Measurements from ENCODE around the gene EREG. TPM values are rescaled to one million over a fixed set of nuclear protein-coding genes. Genes with fewer than 3 reads are reported as not detected.

Gene EREG
- polyA plus RNA-seq, 1 of the 3 experiments (the other 2 are of a cell fraction), result not detected

GRCh38 chr4:74376888-74377483, 12.0 kb downstream of the EREG start:
- ChIA-PET POLR2A (no interaction called here), CTCF (interaction anchor here (0.7 to 3.3 kb wide), 7 partner anchors 9 to 298 kb away, joined by 3 to 13 read pairs (median 4); no protein-coding TSS in a partner anchor)
- H3K9me2 ChIP-seq, result no peaks in the 10 kb centered on the region
- no peaks in the 10 kb centered on the region for H3K9me3 ChIP-seq
- no peaks in the 10 kb centered on the region for H3K79me2 ChIP-seq (ENCODE audit: insufficient read depth)
- H3K27ac ChIP-seq (ENCODE audit: low read depth in 2 of 2, low read length in 1 of 2), result no peak overlapping the region
- WGBS (ENCODE audit: low lambda C conversion rate), result 3% methylated on average over 4 of the region's 4 CpGs
- peaks cover 25% of the 10 kb centered on the region; the same call in 1 of the 2 replicates for H3K27me3 ChIP-seq (ENCODE audit: insufficient read depth)
- no peaks in the 10 kb centered on the region for H3F3A ChIP-seq (replicated peaks; ENCODE audit: insufficient read depth)
- no peaks in the 10 kb centered on the region for H3K36me3 ChIP-seq (replicated peaks in 1 of 2; ENCODE audit: control insufficient read depth in 1 of 2, insufficient read depth in 2 of 2, low read length in 1 of 2)
- no peak overlapping the region for H3K4me3 ChIP-seq (ENCODE audit: low read depth in 2 of 2, low read length in 1 of 2)
- no peak overlapping the region for H2AFZ ChIP-seq (ENCODE audit: low read depth)
- no peak overlapping the region for H3K4me2 ChIP-seq
- H3K4me1 ChIP-seq (ENCODE audit: control insufficient read depth in 1 of 2, insufficient read depth in 2 of 2, low read depth in 1 of 2, low read length in 1 of 2), result no peaks in the 10 kb centered on the region
- peak; percentile 74 for TF ChIP-seq CTCF (IDR thresholded peaks at IDR 0.05)
- TF ChIP-seq FOSL2 (IDR thresholded peaks at IDR 0.05; ENCODE audit: borderline replicate concordance, low read depth), result no peak
- no peak for TF ChIP-seq USF2 (IDR thresholded peaks at IDR 0.05; ENCODE audit: borderline replicate concordance, low read depth, low read length)
- TF ChIP-seq RAD21 (IDR thresholded peaks at IDR 0.05; ENCODE audit: low read length), result peak; percentile 57
- TF ChIP-seq EP300 (IDR thresholded peaks at IDR 0.05; ENCODE audit: borderline replicate concordance in 1 of 2, low read depth in 1 of 2, low read length in 1 of 2), result no peak
- peak; percentile 38 for TF ChIP-seq SMC3 (IDR thresholded peaks at IDR 0.05; ENCODE audit: low read depth, low read length)
- peak; percentile 31 for DNase-seq
- no peak overlapping the region for H3K9ac ChIP-seq
- no peaks in the 10 kb centered on the region for H4K20me1 ChIP-seq (ENCODE audit: insufficient read depth)

GRCh38 chr4:74377714-74378113, 12.8 kb downstream of the EREG start:
- peaks cover 25% of the 10 kb centered on the region; the same call in 1 of the 2 replicates for H3K27me3 ChIP-seq (ENCODE audit: insufficient read depth)
- H3F3A ChIP-seq (replicated peaks; ENCODE audit: insufficient read depth), result no peaks in the 10 kb centered on the region
- H3K9me2 ChIP-seq, result no peaks in the 10 kb centered on the region
- no peak overlapping the region for H3K27ac ChIP-seq (ENCODE audit: low read depth in 2 of 2, low read length in 1 of 2)
- no peak for DNase-seq
- H3K9ac ChIP-seq, result no peak overlapping the region
- H3K79me2 ChIP-seq (ENCODE audit: insufficient read depth), result no peaks in the 10 kb centered on the region
- no peaks in the 10 kb centered on the region for H3K9me3 ChIP-seq
- H3K4me1 ChIP-seq (ENCODE audit: control insufficient read depth in 1 of 2, insufficient read depth in 2 of 2, low read depth in 1 of 2, low read length in 1 of 2), result no peaks in the 10 kb centered on the region
- TF ChIP-seq FOSL2 (IDR thresholded peaks at IDR 0.05; ENCODE audit: borderline replicate concordance, low read depth), result no peak
- no peak for TF ChIP-seq TAF1 (IDR thresholded peaks at IDR 0.05; ENCODE audit: borderline replicate concordance, low read depth, low read length)
- H3K36me3 ChIP-seq (replicated peaks in 1 of 2; ENCODE audit: control insufficient read depth in 1 of 2, insufficient read depth in 2 of 2, low read length in 1 of 2), result no peaks in the 10 kb centered on the region
- no peak overlapping the region for H2AFZ ChIP-seq (ENCODE audit: low read depth)
- POLR2A ChIA-PET, result no interaction called here
- CTCF ChIA-PET, result interaction anchor here (0.7 to 3.3 kb wide), 5 partner anchors 8 to 297 kb away, joined by 3 to 13 read pairs (median 4); no protein-coding TSS in a partner anchor
- WGBS (ENCODE audit: low lambda C conversion rate), result 5% methylated on average over 5 of the region's 5 CpGs
- H3K4me2 ChIP-seq, result no peak overlapping the region
- H3K4me3 ChIP-seq (ENCODE audit: low read depth in 2 of 2, low read length in 1 of 2), result no peak overlapping the region
- no peaks in the 10 kb centered on the region for H4K20me1 ChIP-seq (ENCODE audit: insufficient read depth)
